Muscle layer of duodenum (tissue), 2 donors: ENCODE measurements around the gene GIGYF1.

Experiments used
- H3K27ac ChIP-seq: one replicate; pipeline ENCODE4 v1.7.0; 2013; ENCODE audit warnings: mild to moderate bottlenecking, low read length
- H3K27me3 ChIP-seq: one replicate; pipeline ENCODE4 v1.7.0; 2013; ENCODE audit warnings: low read depth, mild to moderate bottlenecking, control low read depth, low read length
- H3K36me3 ChIP-seq, 2 donors: one replicate each; pipeline ENCODE4 v1.7.0; 2013; ENCODE audit warnings: low read length in 2 of 2, control low read depth in 1 of 2, mild to moderate bottlenecking in 1 of 2; ENCODE audit not compliant: insufficient read depth in 2 of 2, control insufficient read depth in 1 of 2
- H3K4me1 ChIP-seq, 2 donors: one replicate each; pipeline ENCODE4 v1.7.0; 2013; ENCODE audit warnings: low read length in 2 of 2, mild to moderate bottlenecking in 2 of 2, control low read depth in 1 of 2, moderate library complexity in 1 of 2; ENCODE audit not compliant: insufficient read depth in 2 of 2, control insufficient read depth in 1 of 2
- H3K4me3 ChIP-seq, 2 donors: one replicate each; pipeline ENCODE4 v1.7.0; 2013; ENCODE audit warnings: low read length in 2 of 2, low read depth in 1 of 2, mild to moderate bottlenecking in 1 of 2
- H3K9me3 ChIP-seq, 2 donors: one replicate each; pipeline ENCODE4 v1.7.0; 2013; ENCODE audit warnings: low read length in 2 of 2, control low read depth in 1 of 2, mild to moderate bottlenecking in 1 of 2; ENCODE audit not compliant: control insufficient read depth in 1 of 2
- donor health status: healthy.

GIGYF1 gene

GRCh38 chr7:100689230-100690135 lies 4.6 kb downstream of the GIGYF1 start:
- H3K4me3 ChIP-seq, result no peak overlapping the region
- H3K9me3 ChIP-seq, result no peaks in the 10 kb centered on the region
- no peaks in the 10 kb centered on the region for H3K27me3 ChIP-seq
- H3K4me1 ChIP-seq, result peaks cover 15 to 42% of the 10 kb centered on the region in 2 donors
- no peak overlapping the region for H3K27ac ChIP-seq
- H3K36me3 ChIP-seq, result peaks cover 10 to 43% of the 10 kb centered on the region in 2 donors

- Histone ChIP-seq H3K27ac (no peak overlapping the region), H3K36me3 (peaks cover 10 to 54% of the 10 kb centered on the region in 2 donors), H3K4me3 (no peak overlapping the region), H3K4me1 (peaks cover 15 to 42% of the 10 kb centered on the region in 2 donors), H3K27me3 (no peaks in the 10 kb centered on the region), H3K9me3 (no peaks in the 10 kb centered on the region)
These were observed 5.7 kb downstream of the GIGYF1 start for GRCh38 chr7:100688326-100688860.

GRCh38 chr7:100687751-100688300 lies 6.2 kb downstream of the GIGYF1 start:
- H3K27ac ChIP-seq, result no peak overlapping the region
- peaks cover 11 to 37% of the 10 kb centered on the region in 2 donors for H3K4me1 ChIP-seq
- no peak overlapping the region for H3K4me3 ChIP-seq
- H3K36me3 ChIP-seq, result peaks cover 10 to 59% of the 10 kb centered on the region in 2 donors
- no peaks in the 10 kb centered on the region for H3K27me3 ChIP-seq
- H3K9me3 ChIP-seq, result no peaks in the 10 kb centered on the region

GRCh38 chr7:100687261-100687660 lies 6.8 kb downstream of the GIGYF1 start:
- H3K27me3 ChIP-seq, result no peaks in the 10 kb centered on the region
- H3K4me1 ChIP-seq, result peaks cover 5 to 31% of the 10 kb centered on the region in 2 donors
- H3K36me3 ChIP-seq, result peaks cover 11 to 65% of the 10 kb centered on the region in 2 donors
- H3K4me3 ChIP-seq, result no peak overlapping the region
- H3K9me3 ChIP-seq, result no peaks in the 10 kb centered on the region
- no peak overlapping the region for H3K27ac ChIP-seq

GRCh38 chr7:100686822-100687211 lies 7.2 kb downstream of the GIGYF1 start:
- Histone ChIP-seq H3K4me3 (no peak overlapping the region), H3K27ac (no peak overlapping the region), H3K27me3 (no peaks in the 10 kb centered on the region), H3K9me3 (no peaks in the 10 kb centered on the region), H3K4me1 (peaks cover under 1 to 27% of the 10 kb centered on the region in 2 donors), H3K36me3 (peaks cover 15 to 70% of the 10 kb centered on the region in 2 donors)

- Histone ChIP-seq H3K27me3 (no peaks in the 10 kb centered on the region), H3K27ac (no peak overlapping the region), H3K9me3 (no peaks in the 10 kb centered on the region), H3K4me3 (no peak overlapping the region), H3K4me1 (peaks cover 0 to 22% of the 10 kb centered on the region in 2 donors), H3K36me3 (peaks cover 15 to 75% of the 10 kb centered on the region in 2 donors)
These were observed 7.7 kb downstream of the GIGYF1 start for GRCh38 chr7:100686201-100686821.

- no peaks in the 10 kb centered on the region for H3K9me3 ChIP-seq
- H3K4me1 ChIP-seq, result peaks cover 0 to 16% of the 10 kb centered on the region in 2 donors
- peaks cover 15 to 79% of the 10 kb centered on the region in 2 donors for H3K36me3 ChIP-seq
- H3K27me3 ChIP-seq, result no peaks in the 10 kb centered on the region
- H3K27ac ChIP-seq, result no peak overlapping the region
- H3K4me3 ChIP-seq, result no peak overlapping the region
These were observed 8.4 kb downstream of the GIGYF1 start for GRCh38 chr7:100685631-100686145.

GRCh38 chr7:100685049-100685605 lies 8.9 kb downstream of the GIGYF1 start:
- H3K27me3 ChIP-seq, result no peaks in the 10 kb centered on the region
- peaks cover 15 to 79% of the 10 kb centered on the region in 2 donors for H3K36me3 ChIP-seq
- no peaks in the 10 kb centered on the region for H3K9me3 ChIP-seq
- no peak overlapping the region for H3K27ac ChIP-seq
- H3K4me1 ChIP-seq, result peaks cover 0 to 13% of the 10 kb centered on the region in 2 donors
- no peak overlapping the region for H3K4me3 ChIP-seq

GRCh38 chr7:100684534-100685042 lies 9.5 kb downstream of the GIGYF1 start:
- no peak overlapping the region for H3K27ac ChIP-seq
- no peak overlapping the region for H3K4me3 ChIP-seq
- H3K27me3 ChIP-seq, result no peaks in the 10 kb centered on the region
- H3K36me3 ChIP-seq, result peaks cover 16 to 80% of the 10 kb centered on the region in 2 donors
- H3K9me3 ChIP-seq, result no peaks in the 10 kb centered on the region
- peaks cover 0 to 16% of the 10 kb centered on the region in 2 donors for H3K4me1 ChIP-seq

GRCh38 chr7:100683659-100684533 lies 10.2 kb downstream of the GIGYF1 start:
- H3K36me3 ChIP-seq, result peaks cover 20 to 86% of the 10 kb centered on the region in 2 donors
- no peaks in the 10 kb centered on the region for H3K27me3 ChIP-seq
- peaks cover 0 to 13% of the 10 kb centered on the region in 2 donors for H3K4me1 ChIP-seq
- H3K4me3 ChIP-seq, result no peak overlapping the region
- no peaks in the 10 kb centered on the region for H3K9me3 ChIP-seq
- no peak overlapping the region for H3K27ac ChIP-seq
